OCI-LY1 (cell line): ENCODE data around the gene MED12.

Experiments used
- CTCF ChIP-seq: fragments of 200-600 bp; sonication (generic), shearing (Covaris generic); IDR thresholded peaks from 2 replicates; pipeline ENCODE4 v1.5.1; 2017; ENCODE audit warnings: mild to moderate bottlenecking, antibody characterized with exemption, low read length, moderate library complexity, mixed read lengths
- EZH2 ChIP-seq: fragments of 200-600 bp; sonication (generic), shearing (Covaris generic); IDR thresholded peaks from 2 replicates; pipeline ENCODE4 v1.8.0; 2017; ENCODE audit warnings: borderline replicate concordance, mixed run types, mild to moderate bottlenecking, antibody characterized with exemption, low read length, moderate library complexity, mixed read lengths

GRCh38 chrX:71109051-71109450 lies 9.3 kb upstream of the MED12 start:
- TF ChIP-seq CTCF: no peak
- no peak for TF ChIP-seq EZH2
